NCI-H1105 (cell line): ENCODE results near the gene PRPF6.
"Not testable (repeated sequence)": the region's sequence is repeated elsewhere in the genome, so short reads cannot be mapped to it uniquely, and the experiment has no call there.

Experiments
- DNase-seq: peaks from one replicate; lab custom pipeline; 2025; lab: John Stamatoyannopoulos, UW

The PRPF6 gene

GRCh38 chr20:64012385-64013154 lies 31.6 kb downstream of the PRPF6 start:
- not testable (repeated sequence) for DNase-seq

GRCh38 chr20:64015635-64016034 lies 34.7 kb downstream of the PRPF6 start:
- DNase-seq: no peak

- no peak for DNase-seq
Measured at GRCh38 chr20:64021124-64021975, 40.4 kb downstream of the PRPF6 start.

GRCh38 chr20:64022671-64023360 lies 41.9 kb downstream of the PRPF6 start:
- DNase-seq: no peak

GRCh38 chr20:64023361-64024140 lies 42.6 kb downstream of the PRPF6 start:
- no peak for DNase-seq

GRCh38 chr20:64024141-64024990 lies 43.4 kb downstream of the PRPF6 start:
- DNase-seq: no peak

DNA sequence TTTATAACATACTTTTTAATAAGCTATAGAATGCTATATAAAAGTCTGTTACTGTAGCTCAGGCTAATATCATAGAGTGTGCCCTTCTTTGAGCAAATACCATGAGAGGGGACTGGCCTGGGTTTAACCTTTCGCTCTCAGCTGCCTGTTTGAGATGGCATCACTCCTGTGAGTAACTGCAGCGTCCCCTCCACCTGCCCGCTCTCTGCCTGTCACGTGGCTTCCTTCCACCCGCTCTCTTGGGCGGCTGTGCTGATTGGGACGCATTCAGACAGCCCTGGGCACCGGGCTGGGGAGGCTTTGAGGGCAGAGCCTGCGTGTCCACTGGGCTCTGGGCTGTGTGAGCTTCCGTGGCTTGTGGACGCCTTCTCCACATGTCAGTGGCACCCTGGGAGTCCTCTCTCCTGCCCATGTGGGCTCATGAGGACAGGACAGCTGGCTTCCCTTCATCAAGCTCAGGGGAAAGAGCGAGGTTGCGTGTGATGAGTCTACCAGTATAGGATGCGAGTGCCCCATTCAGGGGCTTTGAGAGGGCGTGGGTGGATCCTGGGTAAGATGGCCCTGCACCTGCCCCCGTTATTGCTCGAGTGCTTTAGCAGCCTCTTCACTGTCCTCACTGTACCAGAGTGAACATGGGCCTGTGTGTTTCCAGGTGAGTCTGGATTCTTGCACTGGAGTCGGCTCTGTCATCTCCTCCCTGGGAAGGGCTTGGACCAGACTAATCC lies 44.3 kb downstream of the PRPF6 start:
- no peak for DNase-seq

GRCh38 chr20:64025826-64026412 lies 45.0 kb downstream of the PRPF6 start:
- DNase-seq: no peak

DNA sequence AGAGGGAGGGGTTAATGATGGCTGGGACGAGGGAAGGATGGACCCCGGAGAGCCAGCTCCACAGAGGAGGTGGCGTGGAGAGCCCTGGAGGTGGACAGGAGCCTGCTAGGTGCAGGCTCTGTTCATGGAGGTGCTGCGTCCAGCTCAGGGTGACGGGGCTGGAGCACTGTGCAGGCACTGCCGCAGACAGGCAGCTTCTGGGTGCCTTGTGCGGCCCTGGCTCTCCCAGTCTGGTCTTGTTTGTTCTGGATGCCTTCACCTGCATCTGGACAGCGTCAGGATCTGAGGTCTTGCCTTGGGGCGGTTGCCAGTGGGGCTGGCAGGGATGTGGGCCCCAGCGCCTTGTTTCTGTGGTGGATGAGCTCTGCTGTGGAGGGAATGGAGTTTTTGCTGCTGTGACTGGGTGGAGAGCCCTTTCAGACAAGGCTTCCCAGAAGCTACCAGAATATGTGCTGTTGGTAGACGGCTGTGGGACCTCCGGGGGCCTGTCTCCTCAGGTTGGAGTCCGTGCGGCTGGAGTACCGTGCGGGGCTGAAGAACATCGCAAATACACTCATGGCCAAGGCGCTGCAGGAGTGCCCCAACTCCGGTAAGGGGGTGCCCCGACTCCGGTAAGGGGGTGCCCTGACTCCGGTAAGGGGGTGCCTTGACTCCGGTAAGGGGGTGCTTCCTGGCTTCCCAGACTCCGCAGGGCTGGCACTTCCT lies 47.2 kb downstream of the PRPF6 start:
- no peak for DNase-seq

- DNase-seq: no peak
Measured at GRCh38 chr20:64029293-64030117, 48.6 kb downstream of the PRPF6 start.

- no peak for DNase-seq
Measured at GRCh38 chr20:64030371-64031134, 49.6 kb downstream of the PRPF6 start.

DNA sequence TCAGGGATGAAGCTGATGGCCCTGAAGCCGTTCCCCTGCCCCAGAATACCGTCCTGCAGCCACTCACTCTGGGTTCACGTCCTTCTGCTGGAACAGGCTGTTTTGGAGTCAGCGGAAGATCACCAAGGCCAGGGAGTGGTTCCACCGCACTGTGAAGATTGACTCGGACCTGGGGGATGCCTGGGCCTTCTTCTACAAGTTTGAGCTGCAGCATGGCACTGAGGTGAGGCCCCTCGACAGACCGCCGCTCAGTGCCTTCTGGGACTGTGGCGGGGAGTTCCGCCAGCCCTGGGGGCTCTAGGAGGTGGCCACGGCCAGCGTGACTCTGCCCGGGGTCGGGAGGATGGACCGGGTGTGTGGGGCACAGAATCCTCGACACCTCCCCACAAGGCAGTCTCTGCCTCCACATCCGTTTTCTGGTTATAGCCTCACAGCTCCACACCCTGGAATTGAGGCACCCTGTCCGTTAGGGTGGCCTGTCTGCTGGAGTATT lies 50.9 kb downstream of the PRPF6 start:
- no peak for DNase-seq

DNA sequence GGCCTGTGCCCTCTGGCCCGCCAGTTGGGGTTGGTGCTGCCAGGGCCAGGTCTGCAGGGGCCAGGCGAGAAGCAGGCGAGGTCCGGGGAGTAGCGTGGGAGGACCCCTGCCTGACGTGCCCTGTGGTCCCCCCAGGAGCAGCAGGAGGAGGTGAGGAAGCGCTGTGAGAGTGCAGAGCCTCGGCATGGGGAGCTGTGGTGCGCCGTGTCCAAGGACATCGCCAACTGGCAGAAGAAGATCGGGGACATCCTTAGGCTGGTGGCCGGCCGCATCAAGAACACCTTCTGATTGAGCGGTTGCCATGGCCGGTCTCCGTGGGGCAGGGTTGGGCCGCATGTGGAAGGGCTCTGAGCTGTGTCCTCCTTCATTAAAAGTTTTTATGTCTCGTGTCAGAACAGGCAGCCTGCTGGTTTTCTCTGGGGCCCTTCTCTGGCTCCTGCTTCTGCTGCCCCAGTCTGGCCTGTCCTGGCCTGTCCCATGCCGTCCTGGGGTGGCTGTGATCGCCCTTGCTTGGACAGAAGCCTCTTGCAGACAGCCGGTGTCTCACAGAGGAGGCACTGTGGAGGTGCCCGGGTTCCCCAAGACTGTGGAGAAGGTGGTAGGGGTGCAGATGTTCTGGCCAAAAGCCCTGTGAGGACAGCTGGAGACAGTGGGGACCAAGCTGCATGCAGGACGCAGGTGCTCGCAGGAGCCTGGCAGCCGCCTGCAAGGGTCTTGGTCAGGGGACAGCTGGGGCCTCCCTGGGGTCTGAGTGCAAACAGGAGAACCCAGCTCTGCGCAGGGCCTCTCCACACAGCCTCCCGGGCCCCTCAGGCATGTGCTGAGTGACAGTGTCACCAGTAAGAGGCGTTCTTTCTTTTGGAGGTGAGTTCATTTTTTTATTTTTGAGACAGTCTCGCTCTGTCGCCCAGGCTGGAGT lies 52.0 kb downstream of the PRPF6 start:
- DNase-seq: no peak

GRCh38 chr20:64033981-64034493 lies 53.1 kb downstream of the PRPF6 start:
- DNase-seq: no peak

- no peak for DNase-seq
Measured at GRCh38 chr20:64035066-64035932, 54.4 kb downstream of the PRPF6 start.
